K562 (cell line): ENCODE data around the gene MTHFR. TPM values are rescaled to one million over a fixed set of nuclear protein-coding genes. Genes with fewer than 3 reads are reported as not detected.
A peak's percentile ranks its signal among the peaks of the same experiment; 100 is the strongest.

Experiments
- COPS2 ChIP-seq: fragments of 450-650 bp; conservative IDR thresholded peaks from 2 replicates; pipeline ENCODE4 v1.6.1; 2016; ENCODE audit warnings: mild to moderate bottlenecking, moderate library complexity
- MEF2A ChIP-seq: IDR thresholded peaks from 2 replicates; pipeline ENCODE4 v1.6.1; 2011; ENCODE audit warnings: low read depth, mild to moderate bottlenecking, low read length, moderate library complexity; ENCODE audit not compliant: control insufficient read depth
- MGA ChIP-seq: fragments of 450-650 bp; IDR thresholded peaks from 2 replicates; pipeline ENCODE4 v1.6.1; 2016; ENCODE audit warnings: mild to moderate bottlenecking, moderate library complexity
- MTA2 ChIP-seq: fragments of 450-650 bp; IDR thresholded peaks from 2 replicates; pipeline ENCODE4 v1.6.1; 2016; ENCODE audit warnings: low read depth
- NFATC3 ChIP-seq: fragments of 450-650 bp; IDR thresholded peaks from 2 replicates; pipeline ENCODE4 v1.6.1; 2017; ENCODE audit warnings: mild to moderate bottlenecking
- RB1 ChIP-seq: fragments of 450-650 bp; IDR thresholded peaks from 2 replicates; pipeline ENCODE4 v1.6.1; 2017; ENCODE audit warnings: low read depth, mild to moderate bottlenecking
- SRSF1 ChIP-seq: fragments of 200-400 bp; formaldehyde crosslinking; IDR thresholded peaks from 2 replicates; pipeline ENCODE4 v1.6.1; 2017; ENCODE audit warnings: mild to moderate bottlenecking, low read depth, low read length, moderate library complexity
- TRIM28 ChIP-seq: fragments of 450-650 bp; IDR thresholded peaks from 2 replicates; pipeline ENCODE4 v1.6.1; 2017
- VEZF1 ChIP-seq: fragments of 200-800 bp; sonication (Bioruptor generic); IDR thresholded peaks from 2 replicates; pipeline ENCODE4 v1.6.1; 2017; ENCODE audit warnings: missing genetic modification characterization, missing compliant biosample characterization
- polyA plus RNA-seq, 8 experiments: library from polyadenylated mRNA; depleted of rRNA in 4 of 8; stranded (reverse) in 5 of 8; unstranded in 3 of 8; fragments of >200 nt; fragmentation: Nextera tagmentation in 2 of 8; fragmentation: Illumina TruSeq in 1 of 8; extraction: Ambion mirVana in 2 of 8; extraction: Trizol in 1 of 8; gene quantifications; 2 replicates each; pipeline versions ENCODE4 v1.2.1 to v1.2.3, GENCODE V29; 2011 to 2014; ENCODE audit warnings: inconsistent platforms in 1 of 8, missing spikeins in 1 of 8
- total RNA-seq, 7 experiments: library from RNA; depleted of rRNA in 6 of 7; stranded (reverse); fragments of >200 nt in 6 of 7; fragmentation: Illumina TruSeq in 2 of 7; extraction: Trizol in 2 of 7; gene quantifications; 2 replicates each; pipeline versions ENCODE4 v1.2.1 to v1.2.3, GENCODE V29; 2011 to 2021; ENCODE audit warnings: low replicate concordance in 1 of 7
- TF ChIP-seq, protein P1 (sequence below): fragments of 250-450 bp; sonication (Bioruptor Pico); IDR thresholded peaks from 2 replicates; pipeline ENCODE4 v1.4.0; 2020; ENCODE audit warnings: mild to moderate bottlenecking, moderate library complexity
- TF ChIP-seq, protein P2 (sequence below): fragments of 450-650 bp; formaldehyde crosslinking; IDR thresholded peaks from 2 replicates; pipeline ENCODE4 v1.4.0; 2020; ENCODE audit warnings: mild to moderate bottlenecking, moderate library complexity

Gene MTHFR
- total and polyA plus RNA-seq, 9 of the 15 experiments (the other 6 are each of a cell fraction or from before 2014, with no cell fraction given) = 5.0 to 104 (median 62.6) TPM

DNA sequence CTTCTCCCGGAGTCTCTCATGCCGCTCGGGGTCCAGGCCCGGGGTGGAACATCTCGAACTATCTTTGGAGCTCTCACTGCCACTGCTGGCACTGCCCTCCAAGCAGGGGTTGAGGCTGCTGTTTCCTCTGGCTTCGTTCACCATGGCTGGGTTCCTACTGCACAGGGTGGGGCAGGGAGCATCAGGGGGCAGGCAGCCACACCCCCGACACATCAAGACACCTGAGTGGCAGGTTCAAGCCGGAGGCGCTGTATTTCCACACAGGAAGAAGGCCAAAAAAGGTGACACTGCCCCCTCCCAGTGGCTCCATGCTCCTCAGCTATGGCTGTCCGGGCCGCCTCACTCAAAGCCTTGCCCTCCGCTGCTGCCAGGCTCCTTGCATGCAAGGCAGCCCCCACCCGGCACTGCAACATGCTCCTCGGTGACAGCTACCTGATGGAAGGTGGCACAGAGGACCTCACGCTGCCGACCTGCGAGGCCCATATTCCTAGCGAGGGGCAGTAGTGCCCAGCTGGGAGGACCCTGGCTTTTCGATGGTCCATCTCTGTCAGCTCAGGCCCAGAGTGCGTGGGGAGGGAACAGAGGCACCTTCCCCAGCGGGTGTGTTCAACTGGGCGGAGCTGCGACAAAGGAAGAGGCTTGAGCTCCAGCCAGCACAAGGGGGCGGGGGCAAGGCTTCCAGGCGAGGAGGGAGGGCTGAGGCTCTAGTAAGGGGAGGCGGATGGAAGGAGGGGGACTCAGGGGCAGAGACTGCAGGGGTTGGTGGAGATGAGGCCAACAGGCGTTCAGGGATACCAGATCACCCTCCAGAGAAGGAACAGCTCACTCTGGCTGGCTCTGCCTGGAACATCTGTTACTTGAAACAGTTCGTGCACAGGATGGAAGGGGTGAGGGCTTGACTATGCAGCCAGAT is 2.5 kb downstream of the MTHFR start (continued):
- TF ChIP-seq MTA2 (no peak; the same call in 1 of the 2 replicates), COPS2 (no peak), TRIM28 (peak; percentile 13; the same call in 1 of the 2 replicates), MEF2A (no peak), SRSF1 (no peak), MGA (no peak), VEZF1 (CRISPR knock-in tag) (no peak), RB1 (no peak), NFATC3 (no peak)
- TF ChIP-seq, protein P1, sequence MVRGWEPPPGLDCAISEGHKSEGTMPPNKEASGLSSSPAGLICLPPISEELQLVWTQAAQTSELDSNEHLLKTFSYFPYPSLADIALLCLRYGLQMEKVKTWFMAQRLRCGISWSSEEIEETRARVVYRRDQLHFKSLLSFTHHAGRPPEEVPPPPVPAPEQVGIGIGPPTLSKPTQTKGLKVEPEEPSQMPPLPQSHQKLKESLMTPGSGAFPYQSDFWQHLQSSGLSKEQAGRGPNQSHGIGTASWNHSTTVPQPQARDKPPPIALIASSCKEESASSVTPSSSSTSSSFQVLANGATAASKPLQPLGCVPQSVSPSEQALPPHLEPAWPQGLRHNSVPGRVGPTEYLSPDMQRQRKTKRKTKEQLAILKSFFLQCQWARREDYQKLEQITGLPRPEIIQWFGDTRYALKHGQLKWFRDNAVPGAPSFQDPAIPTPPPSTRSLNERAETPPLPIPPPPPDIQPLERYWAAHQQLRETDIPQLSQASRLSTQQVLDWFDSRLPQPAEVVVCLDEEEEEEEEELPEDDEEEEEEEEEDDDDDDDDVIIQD = no peak
- TF ChIP-seq, protein P2, sequence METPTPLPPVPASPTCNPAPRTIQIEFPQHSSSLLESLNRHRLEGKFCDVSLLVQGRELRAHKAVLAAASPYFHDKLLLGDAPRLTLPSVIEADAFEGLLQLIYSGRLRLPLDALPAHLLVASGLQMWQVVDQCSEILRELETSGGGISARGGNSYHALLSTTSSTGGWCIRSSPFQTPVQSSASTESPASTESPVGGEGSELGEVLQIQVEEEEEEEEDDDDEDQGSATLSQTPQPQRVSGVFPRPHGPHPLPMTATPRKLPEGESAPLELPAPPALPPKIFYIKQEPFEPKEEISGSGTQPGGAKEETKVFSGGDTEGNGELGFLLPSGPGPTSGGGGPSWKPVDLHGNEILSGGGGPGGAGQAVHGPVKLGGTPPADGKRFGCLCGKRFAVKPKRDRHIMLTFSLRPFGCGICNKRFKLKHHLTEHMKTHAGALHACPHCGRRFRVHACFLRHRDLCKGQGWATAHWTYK (CRISPR knock-in tag) = peak; percentile 77; the same call in 1 of the 2 replicates
